Activated B cell treated with CpG ODN at 0.5 μM for 24 hours (primary cell): Measurements from ENCODE around the gene CGGBP1. TPM values are rescaled to one million over a fixed set of nuclear protein-coding genes. Genes with fewer than 3 reads are reported as not detected.

ENCODE experiments used
- ATAC-seq: fragments of 200-7000 bp; cut with Tn5 transposase; one replicate; pipeline ENCODE4 v1.10.0; 2021; ENCODE audit warnings: low read depth, mild to moderate bottlenecking, moderate library complexity
- CTCF ChIA-PET: fragments of 350-600 bp; sonication (Branson Sonifier 250); formaldehyde crosslinking; loops from one replicate; lab custom pipeline; 2021; ENCODE audit warnings: antibody characterized with exemption; lab: Charles Lee
- POLR2A ChIA-PET: fragments of 350-600 bp; sonication (Branson Sonifier 250); formaldehyde crosslinking; loops from one replicate; lab custom pipeline; 2021; ENCODE audit warnings: antibody characterized with exemption; lab: Charles Lee
- DNase-seq: peaks from one replicate; pipeline ENCODE4 v3.0.0; 2022
- H3K27ac Mint-ChIP-seq: one replicate; pipeline ENCODE4 v1.8.0; 2020; ENCODE audit warnings: mixed read lengths
- H3K27me3 Mint-ChIP-seq: one replicate; pipeline ENCODE4 v1.8.0; 2021; ENCODE audit warnings: mixed read lengths
- H3K36me3 Mint-ChIP-seq: one replicate; pipeline ENCODE4 v1.8.0; 2021; ENCODE audit warnings: low read depth, mixed read lengths
- H3K4me1 Mint-ChIP-seq: one replicate; pipeline ENCODE4 v1.8.0; 2021; ENCODE audit warnings: mixed read lengths
- H3K4me3 Mint-ChIP-seq: one replicate; pipeline ENCODE4 v1.8.0; 2020; ENCODE audit warnings: mild to moderate bottlenecking, mixed read lengths
- H3K9me3 Mint-ChIP-seq: one replicate; pipeline ENCODE4 v1.8.0; 2020; ENCODE audit warnings: mixed read lengths
- intact Hi-C: fragments of 100-400 bp; cut with micrococcal nuclease; formaldehyde crosslinking; loops from one replicate; pipeline ENCODE4 v1.15.1; 2024
- total RNA-seq: library from RNA; stranded (reverse); gene quantifications from 2 replicates; pipeline ENCODE4 v1.2.3, GENCODE V29; 2022
- TF ChIP-seq, protein P1 (sequence below): fragments of 200-600 bp; IDR thresholded peaks from one replicate; pipeline ENCODE4 v1.8.0; 2022; ENCODE audit warnings: antibody characterized with exemption, mild to moderate bottlenecking

Gene CGGBP1
- total RNA-seq, 1 donor from 2014 or later = 90.8 TPM

DNA sequence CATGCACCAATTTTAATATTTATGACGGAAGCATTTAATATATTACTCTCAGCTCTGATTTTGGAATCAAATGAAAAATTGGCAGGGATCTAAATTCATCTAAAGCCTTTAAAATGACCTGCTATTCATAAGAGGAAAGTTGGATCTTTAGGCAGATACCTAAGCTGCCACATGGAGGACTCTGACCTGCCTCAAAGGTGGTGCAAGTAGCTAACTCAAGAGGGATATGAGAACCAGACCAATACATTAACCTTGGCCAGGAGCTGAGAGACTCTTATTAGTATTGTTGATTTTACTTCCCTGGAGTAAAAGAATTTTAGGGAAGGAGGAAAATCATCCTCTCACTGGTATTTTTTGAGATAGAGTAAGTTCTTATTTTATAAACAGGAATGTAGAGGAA is 17.9 kb upstream of the CGGBP1 start:
- intact Hi-C loops = no loop called here
- H3K4me1 Mint-ChIP-seq = peaks cover 44% of the 10 kb centered on the region
- DNase-seq (no peak), ATAC-seq (no peak)
- TF ChIP-seq, protein P1, sequence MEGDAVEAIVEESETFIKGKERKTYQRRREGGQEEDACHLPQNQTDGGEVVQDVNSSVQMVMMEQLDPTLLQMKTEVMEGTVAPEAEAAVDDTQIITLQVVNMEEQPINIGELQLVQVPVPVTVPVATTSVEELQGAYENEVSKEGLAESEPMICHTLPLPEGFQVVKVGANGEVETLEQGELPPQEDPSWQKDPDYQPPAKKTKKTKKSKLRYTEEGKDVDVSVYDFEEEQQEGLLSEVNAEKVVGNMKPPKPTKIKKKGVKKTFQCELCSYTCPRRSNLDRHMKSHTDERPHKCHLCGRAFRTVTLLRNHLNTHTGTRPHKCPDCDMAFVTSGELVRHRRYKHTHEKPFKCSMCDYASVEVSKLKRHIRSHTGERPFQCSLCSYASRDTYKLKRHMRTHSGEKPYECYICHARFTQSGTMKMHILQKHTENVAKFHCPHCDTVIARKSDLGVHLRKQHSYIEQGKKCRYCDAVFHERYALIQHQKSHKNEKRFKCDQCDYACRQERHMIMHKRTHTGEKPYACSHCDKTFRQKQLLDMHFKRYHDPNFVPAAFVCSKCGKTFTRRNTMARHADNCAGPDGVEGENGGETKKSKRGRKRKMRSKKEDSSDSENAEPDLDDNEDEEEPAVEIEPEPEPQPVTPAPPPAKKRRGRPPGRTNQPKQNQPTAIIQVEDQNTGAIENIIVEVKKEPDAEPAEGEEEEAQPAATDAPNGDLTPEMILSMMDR = no peak
- POLR2A ChIA-PET = no interaction called here
- H3K27ac Mint-ChIP-seq = no peak overlapping the region
- H3K27me3 Mint-ChIP-seq = no peaks in the 10 kb centered on the region
- CTCF ChIA-PET = no interaction called here
- peaks cover 5% of the 10 kb centered on the region for H3K9me3 Mint-ChIP-seq
- no peak overlapping the region for H3K4me3 Mint-ChIP-seq
- peaks cover 7% of the 10 kb centered on the region for H3K36me3 Mint-ChIP-seq

DNA sequence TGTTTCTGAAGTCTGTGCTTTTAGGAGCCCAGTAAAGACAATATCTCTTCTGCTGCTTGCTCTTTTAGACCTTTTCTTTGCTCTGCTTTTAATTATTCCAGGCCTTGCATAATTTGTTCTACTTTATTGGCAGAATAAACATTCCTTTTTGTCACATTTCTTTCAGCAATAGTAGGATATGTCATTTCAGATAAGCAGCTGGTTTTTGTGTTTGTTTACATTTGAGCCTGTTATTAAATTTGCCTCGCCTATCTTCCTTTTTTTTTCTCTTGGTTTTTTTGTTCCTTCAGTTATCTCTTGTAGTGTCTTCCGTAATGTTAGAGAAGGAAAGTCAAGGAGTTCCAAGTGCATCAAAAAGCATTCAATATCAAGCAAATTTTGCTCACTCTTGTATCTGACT is 16.7 kb upstream of the CGGBP1 start:
- ATAC-seq (no peak), DNase-seq (no peak)
- POLR2A ChIA-PET = no interaction called here
- H3K27me3 Mint-ChIP-seq = no peaks in the 10 kb centered on the region
- CTCF ChIA-PET = no interaction called here
- no peak overlapping the region for H3K4me3 Mint-ChIP-seq
- intact Hi-C loops = no loop called here
- H3K9me3 Mint-ChIP-seq = peaks cover 5% of the 10 kb centered on the region
- H3K27ac Mint-ChIP-seq = no peak overlapping the region
- peaks cover 42% of the 10 kb centered on the region for H3K4me1 Mint-ChIP-seq
- TF ChIP-seq, protein P1 = no peak
- peaks cover 7% of the 10 kb centered on the region for H3K36me3 Mint-ChIP-seq

GRCh38 chr3:88075072-88075471 is 16.3 kb upstream of the CGGBP1 start:
- TF ChIP-seq, protein P1 = no peak
- Mint-ChIP-seq H3K36me3 (peaks cover 9% of the 10 kb centered on the region), H3K27ac (no peak overlapping the region), H3K4me1 (peaks cover 42% of the 10 kb centered on the region), H3K27me3 (no peaks in the 10 kb centered on the region), H3K4me3 (no peak overlapping the region), H3K9me3 (peaks cover 5% of the 10 kb centered on the region)
- ATAC-seq (no peak), DNase-seq (no peak)
- ChIA-PET POLR2A (no interaction called here), CTCF (no interaction called here)
- intact Hi-C loops = no loop called here

DNA sequence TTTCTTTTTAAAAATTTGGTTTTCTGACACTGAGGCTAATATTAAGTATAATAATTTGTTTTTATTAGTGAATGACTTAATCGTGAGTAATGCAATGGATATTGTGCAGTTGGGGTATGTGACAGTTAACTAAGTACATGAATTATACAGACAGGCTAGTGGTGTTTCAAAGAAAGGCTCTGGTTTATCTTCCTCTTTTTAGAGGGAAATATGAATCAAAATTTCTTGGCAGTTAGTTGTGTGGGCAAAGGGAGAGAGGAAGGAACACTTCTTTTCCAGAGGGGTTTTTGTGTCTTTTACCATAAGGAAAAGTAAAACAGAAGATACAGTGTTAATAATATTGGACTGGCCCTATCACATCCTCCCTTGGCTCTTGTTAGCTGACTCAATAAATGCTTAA is 2.9 kb upstream of the CGGBP1 start:
- intact Hi-C loops = loop anchor here (2.0 kb wide), 1 partner anchor 17 kb away; no protein-coding TSS in a partner anchor
- TF ChIP-seq, protein P1 = no peak
- H3K9me3 Mint-ChIP-seq = no peaks in the 10 kb centered on the region
- DNase-seq (no peak), ATAC-seq (no peak)
- peaks cover 21% of the 10 kb centered on the region for H3K36me3 Mint-ChIP-seq
- ChIA-PET CTCF (interaction anchor here (0.9 kb wide), 1 partner anchor 26 kb away, joined by 3 read pairs; no protein-coding TSS in a partner anchor), POLR2A (no interaction called here)
- peaks cover 53% of the 10 kb centered on the region for H3K4me1 Mint-ChIP-seq
- no peaks in the 10 kb centered on the region for H3K27me3 Mint-ChIP-seq
- H3K27ac Mint-ChIP-seq = peak overlapping the region; percentile 30
- peak overlapping the region; percentile 45 for H3K4me3 Mint-ChIP-seq

DNA sequence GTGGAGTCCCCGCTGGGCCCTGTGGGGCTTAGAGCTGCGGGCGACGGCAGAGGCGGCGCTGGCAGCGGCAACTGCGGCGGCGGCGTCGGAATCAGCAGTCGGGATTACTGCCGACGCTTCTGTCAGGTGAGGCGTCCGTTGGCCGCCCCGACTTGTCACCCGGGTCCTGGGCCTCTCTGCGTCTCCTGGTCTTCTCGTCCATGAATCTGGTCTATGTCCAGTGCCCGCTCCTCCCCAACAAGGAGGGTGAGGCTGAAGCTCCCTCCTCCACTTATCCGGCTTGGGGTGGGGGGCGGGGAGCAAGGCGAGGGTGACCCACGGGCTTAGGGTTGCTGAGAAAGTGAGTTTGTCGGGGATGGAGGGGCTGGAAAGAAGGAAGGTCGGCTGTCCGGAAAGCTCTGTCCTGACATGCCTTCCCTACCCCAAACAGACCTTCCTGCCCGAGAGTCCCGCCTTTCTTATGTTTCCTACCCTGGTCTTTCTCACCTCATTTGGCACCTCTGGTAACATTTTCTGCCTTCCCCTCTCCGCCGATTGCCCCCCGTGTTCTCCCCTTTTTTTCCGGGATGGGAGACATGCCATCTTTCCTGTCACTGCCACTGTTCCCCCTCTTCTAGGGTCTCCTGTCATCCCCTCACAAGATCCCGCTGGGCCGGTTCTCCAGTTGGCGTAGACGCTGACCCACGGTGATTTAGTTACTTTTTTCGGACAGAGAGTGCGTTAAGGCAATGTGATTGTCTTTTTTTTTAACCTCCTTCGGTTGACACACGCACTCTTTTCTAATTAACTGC is 770 bp upstream of the CGGBP1 start:
- Mint-ChIP-seq H3K4me3 (peak overlapping the region; percentile 97), H3K27me3 (no peaks in the 10 kb centered on the region), H3K4me1 (peaks cover 65% of the 10 kb centered on the region), H3K9me3 (no peaks in the 10 kb centered on the region), H3K36me3 (peaks cover 35% of the 10 kb centered on the region), H3K27ac (peak overlapping the region; percentile 97)
- TF ChIP-seq, protein P1 = no peak
- ATAC-seq = no peak
- CTCF ChIA-PET = interaction anchor here (1.9 kb wide), 1 partner anchor 54 kb away, joined by 8 read pairs; no protein-coding TSS in a partner anchor
- intact Hi-C loops = loop anchor here (1.0 to 2.0 kb wide), 5 partner anchors 27 to 832 kb away; partner anchors contain the start of genes C3orf38 and CHMP2B
- POLR2A ChIA-PET = interaction anchor here (0.6 to 2.8 kb wide), 13 partner anchors 8 to 833 kb away, joined by 3 to 81 read pairs (median 6); partner anchors contain the start of genes C3orf38 and CHMP2B
- peak; percentile 19 for DNase-seq
